ENCODE results near the gene BSND.

BSND gene

DNA sequence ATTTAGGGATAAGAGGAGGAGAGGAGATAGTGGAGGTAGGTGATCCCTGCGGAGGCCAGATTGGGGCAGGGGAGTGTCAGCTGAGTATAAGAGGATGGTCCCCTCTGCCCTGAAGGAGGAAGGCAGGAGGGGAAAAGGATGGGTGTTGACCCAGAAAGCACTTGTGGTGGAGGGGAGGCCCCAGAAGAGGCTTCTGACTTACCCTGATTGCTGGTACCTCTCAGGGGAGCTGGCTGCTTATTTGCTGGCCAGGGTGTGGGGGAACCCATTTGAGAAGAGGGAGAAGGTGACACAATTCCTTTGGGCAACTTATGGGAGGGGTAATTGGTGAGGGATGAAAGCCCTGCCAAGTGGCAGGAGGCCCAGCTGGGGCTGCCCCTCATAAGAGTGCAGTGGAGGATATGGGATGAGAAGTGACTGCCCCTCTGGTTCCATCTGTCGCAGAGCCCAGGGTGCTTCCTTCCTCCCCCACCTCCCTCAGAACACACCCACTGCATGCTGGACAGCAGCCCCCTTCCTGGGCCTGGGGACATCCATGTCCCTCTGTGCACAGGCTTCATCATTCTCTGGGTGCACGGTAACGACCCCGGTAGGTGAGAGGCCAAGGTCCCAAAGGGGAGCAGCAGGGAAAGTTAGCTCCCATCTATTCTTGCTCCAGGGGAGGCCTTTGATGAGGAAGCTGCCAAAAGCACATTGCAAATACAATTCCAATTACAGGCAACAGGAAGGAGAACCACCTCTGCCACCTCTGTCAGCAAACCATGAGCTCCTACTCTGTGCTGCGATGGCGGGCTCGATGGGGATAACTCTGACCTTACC lies 39.2 kb downstream of the BSND start:
- H3K4me1 ChIP-seq (ENCODE audit: low read length), result no peaks in the 10 kb centered on the region
- H3F3A ChIP-seq (ENCODE audit: insufficient read depth, low read length), result no peaks in the 10 kb centered on the region
- H3K27me3 ChIP-seq (replicated peaks; ENCODE audit: insufficient read depth, low read length), result peaks cover 50% of the 10 kb centered on the region
- H3K79me2 ChIP-seq (ENCODE audit: low read length), result no peaks in the 10 kb centered on the region
- H3K27ac ChIP-seq (ENCODE audit: low read length), result no peak overlapping the region
- no peaks in the 10 kb centered on the region for H3K9me2 ChIP-seq (replicated peaks; ENCODE audit: insufficient read depth, low read length)
- no peaks in the 10 kb centered on the region for H4K20me1 ChIP-seq (ENCODE audit: insufficient read depth, low read length)
- no peak for DNase-seq
- H3K36me3 ChIP-seq (replicated peaks; ENCODE audit: insufficient read depth, low read length), result no peaks in the 10 kb centered on the region
- no peak for TF ChIP-seq EZH2 (optimal IDR thresholded peaks at IDR 0.05; ENCODE audit: low read depth, low read length)
- no peak for TF ChIP-seq EZH2phosphoT487 (IDR thresholded peaks at IDR 0.05; ENCODE audit: low read length)
- TF ChIP-seq, protein P1, sequence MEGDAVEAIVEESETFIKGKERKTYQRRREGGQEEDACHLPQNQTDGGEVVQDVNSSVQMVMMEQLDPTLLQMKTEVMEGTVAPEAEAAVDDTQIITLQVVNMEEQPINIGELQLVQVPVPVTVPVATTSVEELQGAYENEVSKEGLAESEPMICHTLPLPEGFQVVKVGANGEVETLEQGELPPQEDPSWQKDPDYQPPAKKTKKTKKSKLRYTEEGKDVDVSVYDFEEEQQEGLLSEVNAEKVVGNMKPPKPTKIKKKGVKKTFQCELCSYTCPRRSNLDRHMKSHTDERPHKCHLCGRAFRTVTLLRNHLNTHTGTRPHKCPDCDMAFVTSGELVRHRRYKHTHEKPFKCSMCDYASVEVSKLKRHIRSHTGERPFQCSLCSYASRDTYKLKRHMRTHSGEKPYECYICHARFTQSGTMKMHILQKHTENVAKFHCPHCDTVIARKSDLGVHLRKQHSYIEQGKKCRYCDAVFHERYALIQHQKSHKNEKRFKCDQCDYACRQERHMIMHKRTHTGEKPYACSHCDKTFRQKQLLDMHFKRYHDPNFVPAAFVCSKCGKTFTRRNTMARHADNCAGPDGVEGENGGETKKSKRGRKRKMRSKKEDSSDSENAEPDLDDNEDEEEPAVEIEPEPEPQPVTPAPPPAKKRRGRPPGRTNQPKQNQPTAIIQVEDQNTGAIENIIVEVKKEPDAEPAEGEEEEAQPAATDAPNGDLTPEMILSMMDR (IDR thresholded peaks at IDR 0.05; ENCODE audit: low read length), result no peak
- no peak overlapping the region for H3K9ac ChIP-seq (ENCODE audit: low read length)
- H3K4me3 ChIP-seq (ENCODE audit: low read length), result no peak overlapping the region
- no peak overlapping the region for H3K4me2 ChIP-seq (ENCODE audit: low read depth, low read length)
- H3K9me3 ChIP-seq (replicated peaks; ENCODE audit: insufficient read depth, low read length), result no peaks in the 10 kb centered on the region
- no peak overlapping the region for H2AFZ ChIP-seq (ENCODE audit: low read length)

DNA sequence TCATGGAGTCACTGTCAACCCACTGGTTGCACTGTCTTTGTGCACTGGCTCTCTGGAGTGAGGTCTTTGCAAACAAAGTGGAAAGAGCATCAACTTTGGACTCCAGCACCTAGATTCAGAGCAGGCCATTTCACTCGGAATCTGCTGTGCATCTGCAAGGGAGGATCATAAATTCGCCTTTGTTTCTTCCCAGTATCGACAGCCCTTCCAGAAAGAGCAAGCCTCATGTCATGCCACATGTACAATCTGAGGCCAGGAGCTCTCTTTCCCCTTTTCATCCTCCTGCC lies 39.8 kb downstream of the BSND start:
- TF ChIP-seq EZH2phosphoT487 (IDR thresholded peaks at IDR 0.05; ENCODE audit: low read length), result no peak
- TF ChIP-seq EZH2 (optimal IDR thresholded peaks at IDR 0.05; ENCODE audit: low read depth, low read length), result no peak
- Histone ChIP-seq H2AFZ (ENCODE audit: low read length) (no peak overlapping the region), H3K4me2 (ENCODE audit: low read depth, low read length) (no peak overlapping the region)

DNA sequence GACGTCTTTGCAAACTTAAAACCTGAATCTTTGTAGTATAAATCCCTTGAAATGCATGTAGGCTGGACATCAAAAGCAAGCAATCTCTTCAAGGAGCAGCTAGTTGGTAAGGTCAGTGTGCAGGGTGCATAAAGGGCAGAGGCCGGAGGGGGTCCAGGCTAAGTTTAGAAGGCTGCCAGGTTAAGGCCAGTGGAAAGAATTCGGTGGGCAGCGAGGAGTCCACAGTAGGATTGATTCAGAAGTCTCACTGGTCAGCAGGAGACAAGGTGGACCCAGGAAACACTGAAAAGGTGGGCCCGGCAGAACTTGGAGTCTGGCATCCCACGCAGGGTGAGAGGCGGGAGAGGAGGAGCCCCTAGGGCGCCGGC lies 40.2 kb downstream of the BSND start:
- H3K27me3 ChIP-seq (replicated peaks; ENCODE audit: insufficient read depth, low read length), result peaks cover 50% of the 10 kb centered on the region
- no peaks in the 10 kb centered on the region for H3K79me2 ChIP-seq (ENCODE audit: low read length)
- no peaks in the 10 kb centered on the region for H3K36me3 ChIP-seq (replicated peaks; ENCODE audit: insufficient read depth, low read length)
- H3K9me2 ChIP-seq (replicated peaks; ENCODE audit: insufficient read depth, low read length), result no peaks in the 10 kb centered on the region
- H3K4me2 ChIP-seq (ENCODE audit: low read depth, low read length), result no peak overlapping the region
- H3K4me3 ChIP-seq (ENCODE audit: low read length), result no peak overlapping the region
- no peak for DNase-seq
- no peak overlapping the region for H2AFZ ChIP-seq (ENCODE audit: low read length)
- no peaks in the 10 kb centered on the region for H3F3A ChIP-seq (ENCODE audit: insufficient read depth, low read length)
- no peaks in the 10 kb centered on the region for H3K4me1 ChIP-seq (ENCODE audit: low read length)
- no peaks in the 10 kb centered on the region for H3K9me3 ChIP-seq (replicated peaks; ENCODE audit: insufficient read depth, low read length)
- H4K20me1 ChIP-seq (ENCODE audit: insufficient read depth, low read length), result no peaks in the 10 kb centered on the region
- no peak for TF ChIP-seq EZH2 (optimal IDR thresholded peaks at IDR 0.05; ENCODE audit: low read depth, low read length)
- no peak for TF ChIP-seq EZH2phosphoT487 (IDR thresholded peaks at IDR 0.05; ENCODE audit: low read length)
- TF ChIP-seq, protein P1 (IDR thresholded peaks at IDR 0.05; ENCODE audit: low read length), result no peak
- H3K9ac ChIP-seq (ENCODE audit: low read length), result no peak overlapping the region
- no peak overlapping the region for H3K27ac ChIP-seq (ENCODE audit: low read length)

More for the DNA sequence above, 39.8 kb downstream of the BSND start:
- Histone ChIP-seq H3K4me3 (ENCODE audit: low read length) (no peak overlapping the region), H3K79me2 (ENCODE audit: low read length) (no peaks in the 10 kb centered on the region), H3K9me2 (replicated peaks; ENCODE audit: insufficient read depth, low read length) (no peaks in the 10 kb centered on the region), H3K36me3 (replicated peaks; ENCODE audit: insufficient read depth, low read length) (no peaks in the 10 kb centered on the region), H3K9me3 (replicated peaks; ENCODE audit: insufficient read depth, low read length) (no peaks in the 10 kb centered on the region), H4K20me1 (ENCODE audit: insufficient read depth, low read length) (no peaks in the 10 kb centered on the region), H3K4me1 (ENCODE audit: low read length) (no peaks in the 10 kb centered on the region), H3K9ac (ENCODE audit: low read length) (no peak overlapping the region), H3F3A (ENCODE audit: insufficient read depth, low read length) (no peaks in the 10 kb centered on the region), H3K27me3 (replicated peaks; ENCODE audit: insufficient read depth, low read length) (peaks cover 50% of the 10 kb centered on the region), H3K27ac (ENCODE audit: low read length) (no peak overlapping the region)
- DNase-seq, result no peak
